Pons (tissue), 1 donor: ENCODE data around the gene LGI1.

Experiments
- DNase-seq: peaks from one replicate; pipeline ENCODE4 v3.0.0-alpha.2; 2016; ENCODE audit warnings: low spot score

LGI1 gene

DNA sequence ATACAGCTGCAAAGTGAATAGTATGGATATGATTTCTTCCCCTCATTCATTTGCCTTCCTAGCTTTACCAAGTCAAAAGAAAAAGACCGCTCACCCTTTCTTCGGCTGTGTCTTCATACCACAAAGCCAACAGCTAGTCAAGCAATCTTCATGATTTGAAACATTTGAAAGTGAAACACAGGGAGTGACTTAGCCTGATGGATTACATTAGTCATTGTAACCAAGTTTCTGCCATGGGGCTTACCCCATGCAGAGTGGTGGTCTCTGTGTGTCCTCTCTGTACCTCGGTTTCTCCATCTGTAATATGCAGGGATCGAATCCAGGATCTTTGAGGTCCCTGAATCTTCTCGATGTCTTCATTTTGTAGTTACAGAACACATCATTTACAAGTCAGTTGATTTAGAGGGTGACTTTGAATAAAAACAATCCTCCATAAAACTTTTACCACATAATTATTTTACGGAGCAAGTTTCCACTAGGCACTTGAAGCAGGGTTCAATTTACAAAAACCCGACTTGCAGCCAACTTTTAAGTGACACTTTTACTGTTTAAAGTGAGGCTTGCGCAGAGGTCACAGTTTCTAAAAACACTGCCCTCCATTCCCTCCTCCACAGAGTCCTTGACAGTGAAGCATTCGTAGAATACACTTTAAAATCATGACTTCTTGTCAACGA lies 2.2 kb upstream of the LGI1 start:
- no peak for DNase-seq

DNA sequence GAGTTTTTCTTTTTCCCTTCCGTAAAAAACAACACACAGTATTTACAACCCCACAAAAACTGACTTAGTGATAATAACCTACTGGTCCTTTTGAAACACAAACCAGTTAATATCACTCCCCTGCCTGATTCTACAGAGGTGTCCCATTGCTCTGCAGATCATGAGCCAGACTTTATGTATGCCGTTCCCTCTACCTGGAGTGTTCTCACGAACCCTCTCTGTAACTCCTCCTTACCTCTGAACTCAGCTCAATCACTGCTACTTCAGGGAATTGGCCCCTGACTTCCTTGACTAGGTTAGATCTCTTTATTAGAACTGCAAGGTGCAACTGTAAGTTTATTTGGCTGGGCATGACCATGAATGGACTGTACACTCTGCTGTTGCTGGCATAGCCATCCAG lies 1.6 kb upstream of the LGI1 start:
- no peak for DNase-seq

GRCh38 chr10:93757136-93757535 lies 600 bp upstream of the LGI1 start:
- DNase-seq = no peak

DNA sequence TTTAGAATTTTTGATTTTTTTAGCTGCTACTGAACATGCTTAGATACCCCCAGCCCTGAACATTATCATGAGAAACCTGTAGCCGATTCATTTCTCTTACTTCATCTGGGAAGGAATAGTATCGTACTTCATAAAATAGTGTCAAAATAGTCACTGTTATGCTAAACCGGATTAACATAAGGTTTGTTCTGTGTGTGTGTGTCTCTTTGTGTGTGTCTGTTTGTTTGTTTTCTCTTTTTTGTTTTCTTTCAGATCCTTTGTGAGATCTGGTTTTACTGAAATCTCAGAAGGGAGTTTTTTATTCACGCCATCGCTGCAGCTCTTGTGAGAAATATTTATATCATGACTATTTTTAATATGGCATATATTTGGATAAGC lies 761 bp downstream of the LGI1 start:
- DNase-seq = no peak

GRCh38 chr10:93758891-93759410 lies 1.2 kb downstream of the LGI1 start:
- DNase-seq = no peak

DNA sequence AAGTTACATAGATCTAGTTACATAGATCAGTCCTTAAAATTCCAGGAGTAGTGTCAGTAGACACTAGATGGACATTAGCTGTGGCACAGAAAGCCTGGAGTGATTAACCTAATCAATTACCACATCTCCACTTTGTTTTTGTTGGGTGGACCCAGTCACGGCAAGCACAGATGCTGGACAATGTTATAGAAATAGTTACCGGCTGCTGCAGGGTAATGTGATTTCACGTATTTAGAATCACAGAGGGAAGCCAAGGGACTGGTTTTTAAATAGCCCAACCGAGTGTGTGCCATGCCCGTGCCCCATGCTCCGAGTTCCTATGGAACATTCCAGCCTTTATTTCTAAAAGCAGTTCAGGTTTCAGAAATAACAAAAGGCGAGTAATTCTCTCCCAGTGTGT lies 2.8 kb downstream of the LGI1 start:
- DNase-seq = no peak

- DNase-seq = no peak
These were observed 5.2 kb downstream of the LGI1 start for GRCh38 chr10:93762979-93763391.

DNA sequence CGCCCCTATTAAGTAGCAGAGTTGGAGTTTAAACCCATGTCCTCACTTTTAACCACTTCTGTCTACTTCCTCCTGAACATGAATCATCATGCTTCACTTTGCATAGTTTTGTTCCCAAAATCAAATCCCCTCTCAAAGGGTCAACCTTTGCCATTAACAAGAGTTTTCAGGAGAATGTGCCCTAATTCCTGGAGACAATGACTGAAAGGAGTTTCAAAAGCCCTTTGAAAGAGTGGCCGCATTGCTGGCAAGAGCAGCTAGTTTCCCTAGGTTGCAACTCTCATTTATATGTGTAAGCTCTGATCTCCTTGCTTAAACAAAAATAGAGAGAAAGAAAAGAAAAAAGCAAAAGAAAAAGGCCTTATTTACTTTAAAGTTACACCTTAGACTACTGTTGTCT lies 9.2 kb downstream of the LGI1 start:
- DNase-seq = no peak

DNA sequence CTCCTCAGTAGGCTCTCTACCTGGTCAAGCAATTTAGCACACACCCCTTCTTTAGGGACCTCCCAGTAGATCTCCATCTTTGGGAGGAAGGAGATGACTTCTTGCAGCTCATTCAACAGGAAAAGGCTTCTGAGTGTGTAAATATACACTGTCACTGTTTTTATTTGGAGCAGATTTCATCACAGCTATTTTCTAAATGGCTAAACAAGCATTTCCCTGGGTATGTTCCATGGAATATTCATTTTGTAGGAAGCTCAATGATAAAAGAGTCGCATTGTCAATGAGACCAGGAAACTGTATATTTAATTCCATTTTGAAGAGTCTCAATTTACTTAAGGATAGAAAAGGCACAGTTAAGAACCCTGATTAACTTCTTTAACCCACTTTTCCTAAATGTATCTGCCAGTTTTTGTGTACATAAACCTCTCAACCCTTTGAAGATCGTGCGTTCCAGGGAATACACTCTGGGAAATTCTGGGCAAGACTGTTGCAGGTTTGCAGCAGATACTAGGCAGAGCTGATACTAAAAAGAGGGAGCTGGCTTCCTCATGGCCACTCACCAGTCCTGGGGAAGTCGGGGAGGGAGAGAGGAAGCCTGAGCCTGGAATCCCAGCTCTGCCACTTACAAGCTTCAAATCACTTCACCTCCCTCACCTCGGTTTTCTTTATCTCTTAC lies 10.1 kb downstream of the LGI1 start:
- no peak for DNase-seq

- no peak for DNase-seq
These were observed 11.2 kb downstream of the LGI1 start for GRCh38 chr10:93768892-93769291.

DNA sequence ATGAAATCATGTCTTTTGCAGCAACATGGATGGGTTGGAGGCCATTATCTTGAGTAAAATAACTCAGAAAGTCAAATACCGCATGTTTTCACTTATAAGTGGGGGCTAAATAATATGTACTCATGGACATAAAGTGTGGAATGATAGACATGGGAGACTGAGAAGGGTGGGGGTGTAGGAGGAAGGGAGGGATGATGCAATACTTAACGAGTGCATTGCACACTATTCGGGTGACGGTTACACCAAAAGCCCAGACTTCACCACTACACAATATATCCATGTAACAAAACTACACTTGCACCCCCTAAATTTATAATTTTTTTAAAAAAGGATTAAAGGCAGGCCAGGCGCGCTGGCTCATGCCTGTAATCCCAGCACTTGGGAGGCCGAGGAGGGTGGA lies 13.6 kb downstream of the LGI1 start:
- DNase-seq = no peak

DNA sequence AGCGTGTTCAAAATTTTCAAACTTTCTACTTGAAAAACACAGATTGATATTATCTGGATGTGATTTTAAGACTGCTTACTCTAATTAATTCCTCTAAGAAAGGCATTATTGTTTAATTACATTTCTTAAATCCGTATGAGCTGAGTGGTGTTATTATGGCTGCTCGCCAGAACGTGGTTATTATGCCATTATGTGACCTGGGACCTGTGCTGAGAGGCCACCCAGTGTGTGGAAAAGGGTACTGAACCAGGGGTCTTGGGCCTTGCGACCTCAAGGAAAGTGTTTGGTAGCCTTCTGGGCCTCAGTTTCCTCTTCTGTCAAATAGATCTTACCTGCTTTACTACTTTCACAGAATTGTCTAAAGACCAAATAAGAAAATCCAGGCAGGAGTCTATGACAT lies 15.4 kb downstream of the LGI1 start:
- no peak for DNase-seq

- DNase-seq = no peak
These were observed 16.0 kb downstream of the LGI1 start for GRCh38 chr10:93773705-93774104.

GRCh38 chr10:93775356-93775755 lies 17.6 kb downstream of the LGI1 start:
- DNase-seq = no peak

DNA sequence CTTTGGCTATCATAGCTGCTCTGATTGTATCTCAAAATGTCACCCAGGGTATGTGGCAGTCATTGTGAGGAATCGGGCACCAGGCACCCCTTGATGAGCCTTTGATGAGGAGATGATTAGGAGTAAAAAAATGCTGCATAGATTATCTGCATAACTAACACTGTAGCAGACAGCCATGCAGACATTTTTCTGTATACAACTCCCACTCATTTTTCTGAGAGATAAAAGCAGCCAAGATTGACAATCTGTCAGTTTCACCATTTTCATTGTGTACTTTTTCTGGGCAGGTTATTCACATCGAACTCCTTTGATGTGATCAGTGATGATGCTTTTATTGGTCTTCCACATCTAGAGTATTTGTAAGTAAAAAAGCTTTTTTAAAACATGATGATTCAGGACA lies 19.4 kb downstream of the LGI1 start:
- no peak for DNase-seq

- DNase-seq = no peak
These were observed 26.3 kb downstream of the LGI1 start for GRCh38 chr10:93784059-93784458.

- no peak for DNase-seq
These were observed 30.9 kb downstream of the LGI1 start for GRCh38 chr10:93788413-93789208.

GRCh38 chr10:93790439-93790838 lies 32.7 kb downstream of the LGI1 start:
- DNase-seq = peak; percentile 43

- DNase-seq = no peak
These were observed 38.4 kb downstream of the LGI1 start for GRCh38 chr10:93796167-93796566.

GRCh38 chr10:93797825-93798224 lies 40.1 kb downstream of the LGI1 start:
- no peak for DNase-seq

GRCh38 chr10:93799155-93799708 lies 41.5 kb downstream of the LGI1 start:
- DNase-seq = no peak

- no peak for DNase-seq
These were observed 46.5 kb downstream of the LGI1 start for GRCh38 chr10:93804200-93804599.

DNA sequence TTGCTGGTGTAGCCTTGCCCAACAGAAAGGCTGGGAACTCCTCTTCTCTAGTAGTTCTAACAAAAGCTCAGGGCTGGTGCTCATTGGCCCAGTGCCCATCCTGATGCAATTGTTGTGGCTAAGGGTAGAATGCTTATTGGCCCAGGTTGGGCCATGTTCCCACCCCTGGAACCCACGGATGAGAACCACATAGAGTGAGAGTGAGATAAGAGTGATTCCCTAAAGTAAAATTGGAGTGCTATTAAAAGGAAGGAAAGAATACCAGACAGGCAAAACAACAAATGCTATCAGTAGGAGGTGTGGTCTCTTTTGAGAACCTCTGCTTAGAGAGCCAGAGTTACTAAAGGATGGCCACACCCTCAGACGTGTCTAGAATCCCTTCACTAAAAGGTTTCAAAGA lies 49.2 kb downstream of the LGI1 start:
- no peak for DNase-seq
